ENCODE data around the gene PKHD1.
A peak's percentile ranks its signal among the peaks of the same experiment; 100 is the strongest.

PKHD1 gene

GRCh38 chr6:52127957-52128356 is 40.5 kb upstream of the PKHD1 start:
- no peak overlapping the region for H3K23ac ChIP-seq (ENCODE audit: low read length)
- no peak overlapping the region for H3K14ac ChIP-seq (ENCODE audit: low read length)
- H3K4ac ChIP-seq (ENCODE audit: low read depth, low read length) = no peak overlapping the region
- no peak overlapping the region for H2BK5ac ChIP-seq (ENCODE audit: low read depth, low read length, poor library complexity)
- no peak overlapping the region for H3K9ac ChIP-seq (ENCODE audit: low read length)
- DNase-seq = peak in 1 of 2 donors; percentile 51
- H4K8ac ChIP-seq (ENCODE audit: low read depth, low read length) = no peak overlapping the region
- peaks cover 2 to 3% of the 10 kb centered on the region in 2 experiments for H3K4me1 ChIP-seq (ENCODE audit: control insufficient read depth in 1 of 2, insufficient read depth in 2 of 2, low read length in 2 of 2)
- H3K36me3 ChIP-seq (ENCODE audit: control insufficient read depth in 1 of 2, insufficient read depth in 2 of 2, low read length in 2 of 2) = no peaks in the 10 kb centered on the region
- H3K4me3 ChIP-seq (ENCODE audit: low read depth, low read length) = no peak overlapping the region
- H3K79me2 ChIP-seq (ENCODE audit: control insufficient read depth, insufficient read depth, low read length, poor library complexity) = no peaks in the 10 kb centered on the region
- H3K9me3 ChIP-seq (ENCODE audit: insufficient read depth, low read depth, low read length) = no peaks in the 10 kb centered on the region
- no peaks in the 10 kb centered on the region for H3K27me3 ChIP-seq (ENCODE audit: insufficient read depth, low read length)
- H3K18ac ChIP-seq (ENCODE audit: low read length) = no peak overlapping the region
- H2AK5ac ChIP-seq (ENCODE audit: low read length) = no peak overlapping the region
- no peak overlapping the region for H3K4me2 ChIP-seq (ENCODE audit: low read length)
- H3K27ac ChIP-seq (ENCODE audit: low read depth, low read length) = no peak overlapping the region
- no peaks in the 10 kb centered on the region for H3K79me1 ChIP-seq (ENCODE audit: low read length)
- no peak overlapping the region for H2AFZ ChIP-seq (ENCODE audit: insufficient read depth, low read length, poor library complexity)
- H4K91ac ChIP-seq (ENCODE audit: low read depth, low read length) = no peak overlapping the region
- no CpG with 5 or more reads among the region's 4 CpGs for WGBS (ENCODE audit: extremely low coverage, insufficient coverage, insufficient read length)
- H4K12ac ChIP-seq (ENCODE audit: low read depth, low read length) = no peak overlapping the region
- H2BK12ac ChIP-seq (ENCODE audit: low read length) = no peak overlapping the region
- no peak overlapping the region for H2BK120ac ChIP-seq (ENCODE audit: insufficient read depth, low read length, poor library complexity)

GRCh38 chr6:52126231-52126630 is 38.8 kb upstream of the PKHD1 start:
- Histone ChIP-seq H3K4me3 (ENCODE audit: low read depth, low read length) (no peak overlapping the region), H2BK5ac (ENCODE audit: low read depth, low read length, poor library complexity) (no peak overlapping the region), H3K14ac (ENCODE audit: low read length) (no peak overlapping the region), H3K4me1 (ENCODE audit: control insufficient read depth in 1 of 2, insufficient read depth in 2 of 2, low read length in 2 of 2) (peaks cover 2 to 3% of the 10 kb centered on the region in 2 experiments), H3K4ac (ENCODE audit: low read depth, low read length) (no peak overlapping the region), H2BK120ac (ENCODE audit: insufficient read depth, low read length, poor library complexity) (no peak overlapping the region), H3K36me3 (ENCODE audit: control insufficient read depth in 1 of 2, insufficient read depth in 2 of 2, low read length in 2 of 2) (no peaks in the 10 kb centered on the region), H3K9me3 (ENCODE audit: insufficient read depth, low read depth, low read length) (no peaks in the 10 kb centered on the region), H3K23ac (ENCODE audit: low read length) (no peak overlapping the region), H3K27ac (ENCODE audit: low read depth, low read length) (no peak overlapping the region), H3K79me1 (ENCODE audit: low read length) (no peaks in the 10 kb centered on the region), H3K9ac (ENCODE audit: low read length) (no peak overlapping the region), H4K8ac (ENCODE audit: low read depth, low read length) (no peak overlapping the region), H2AFZ (ENCODE audit: insufficient read depth, low read length, poor library complexity) (no peak overlapping the region), H2BK12ac (ENCODE audit: low read length) (no peak overlapping the region), H3K18ac (ENCODE audit: low read length) (no peak overlapping the region), H4K91ac (ENCODE audit: low read depth, low read length) (no peak overlapping the region), H3K4me2 (ENCODE audit: low read length) (no peak overlapping the region), H3K27me3 (ENCODE audit: insufficient read depth, low read length) (no peaks in the 10 kb centered on the region), H4K12ac (ENCODE audit: low read depth, low read length) (no peak overlapping the region), H3K79me2 (ENCODE audit: control insufficient read depth, insufficient read depth, low read length, poor library complexity) (no peaks in the 10 kb centered on the region), H2AK5ac (ENCODE audit: low read length) (no peak overlapping the region)
- peak; percentile 61 to 97 for DNase-seq

- WGBS (ENCODE audit: extremely low coverage, insufficient coverage, insufficient read length) = no CpG with 5 or more reads among the region's 1 CpG
- Histone ChIP-seq H4K91ac (ENCODE audit: low read depth, low read length) (no peak overlapping the region), H3K23ac (ENCODE audit: low read length) (no peak overlapping the region)
Observed at GRCh38 chr6:52125572-52125971, 38.2 kb upstream of the PKHD1 start.

GRCh38 chr6:52125139-52125538 is 37.7 kb upstream of the PKHD1 start:
- H3K27ac ChIP-seq (ENCODE audit: low read depth, low read length) = no peak overlapping the region
- H3K23ac ChIP-seq (ENCODE audit: low read length) = no peak overlapping the region
- no peaks in the 10 kb centered on the region for H3K36me3 ChIP-seq (ENCODE audit: control insufficient read depth in 1 of 2, insufficient read depth in 2 of 2, low read length in 2 of 2)
- DNase-seq = no peak
- H3K4me1 ChIP-seq (ENCODE audit: control insufficient read depth in 1 of 2, insufficient read depth in 2 of 2, low read length in 2 of 2) = peaks cover under 1% of the 10 kb centered on the region in 2 experiments
- no peak overlapping the region for H3K14ac ChIP-seq (ENCODE audit: low read length)
- H3K79me1 ChIP-seq (ENCODE audit: low read length) = no peaks in the 10 kb centered on the region
- no peak overlapping the region for H2AFZ ChIP-seq (ENCODE audit: insufficient read depth, low read length, poor library complexity)
- no peak overlapping the region for H2BK120ac ChIP-seq (ENCODE audit: insufficient read depth, low read length, poor library complexity)
- H3K9ac ChIP-seq (ENCODE audit: low read length) = no peak overlapping the region
- WGBS (ENCODE audit: extremely low coverage, insufficient coverage, insufficient read length) = no CpG with 5 or more reads among the region's 3 CpGs
- H2BK5ac ChIP-seq (ENCODE audit: low read depth, low read length, poor library complexity) = no peak overlapping the region
- H4K12ac ChIP-seq (ENCODE audit: low read depth, low read length) = no peak overlapping the region
- no peaks in the 10 kb centered on the region for H3K9me3 ChIP-seq (ENCODE audit: insufficient read depth, low read depth, low read length)
- no peak overlapping the region for H3K4me3 ChIP-seq (ENCODE audit: low read depth, low read length)
- no peaks in the 10 kb centered on the region for H3K79me2 ChIP-seq (ENCODE audit: control insufficient read depth, insufficient read depth, low read length, poor library complexity)
- no peak overlapping the region for H2AK5ac ChIP-seq (ENCODE audit: low read length)
- no peak overlapping the region for H3K4ac ChIP-seq (ENCODE audit: low read depth, low read length)
- H2BK12ac ChIP-seq (ENCODE audit: low read length) = no peak overlapping the region
- no peaks in the 10 kb centered on the region for H3K27me3 ChIP-seq (ENCODE audit: insufficient read depth, low read length)
- no peak overlapping the region for H3K18ac ChIP-seq (ENCODE audit: low read length)
- no peak overlapping the region for H4K91ac ChIP-seq (ENCODE audit: low read depth, low read length)
- no peak overlapping the region for H3K4me2 ChIP-seq (ENCODE audit: low read length)
- H4K8ac ChIP-seq (ENCODE audit: low read depth, low read length) = no peak overlapping the region

More at GRCh38 chr6:52125572-52125971, 38.2 kb upstream of the PKHD1 start:
- H3K27ac ChIP-seq (ENCODE audit: low read depth, low read length) = no peak overlapping the region
- no peak overlapping the region for H2BK12ac ChIP-seq (ENCODE audit: low read length)
- no peak overlapping the region for H3K14ac ChIP-seq (ENCODE audit: low read length)
- no peak overlapping the region for H3K9ac ChIP-seq (ENCODE audit: low read length)
- no peaks in the 10 kb centered on the region for H3K9me3 ChIP-seq (ENCODE audit: insufficient read depth, low read depth, low read length)
- DNase-seq = no peak
- H3K79me1 ChIP-seq (ENCODE audit: low read length) = no peaks in the 10 kb centered on the region
- no peaks in the 10 kb centered on the region for H3K79me2 ChIP-seq (ENCODE audit: control insufficient read depth, insufficient read depth, low read length, poor library complexity)
- H3K4me3 ChIP-seq (ENCODE audit: low read depth, low read length) = no peak overlapping the region
- H2AK5ac ChIP-seq (ENCODE audit: low read length) = no peak overlapping the region
- H3K18ac ChIP-seq (ENCODE audit: low read length) = no peak overlapping the region
- no peak overlapping the region for H4K12ac ChIP-seq (ENCODE audit: low read depth, low read length)
- no peak overlapping the region for H4K8ac ChIP-seq (ENCODE audit: low read depth, low read length)
- H3K36me3 ChIP-seq (ENCODE audit: control insufficient read depth in 1 of 2, insufficient read depth in 2 of 2, low read length in 2 of 2) = no peaks in the 10 kb centered on the region
- H2BK5ac ChIP-seq (ENCODE audit: low read depth, low read length, poor library complexity) = no peak overlapping the region
- H3K4me1 ChIP-seq (ENCODE audit: control insufficient read depth in 1 of 2, insufficient read depth in 2 of 2, low read length in 2 of 2) = peaks cover 2 to 3% of the 10 kb centered on the region in 2 experiments
- H2AFZ ChIP-seq (ENCODE audit: insufficient read depth, low read length, poor library complexity) = no peak overlapping the region
- no peak overlapping the region for H3K4me2 ChIP-seq (ENCODE audit: low read length)
- no peak overlapping the region for H3K4ac ChIP-seq (ENCODE audit: low read depth, low read length)
- no peaks in the 10 kb centered on the region for H3K27me3 ChIP-seq (ENCODE audit: insufficient read depth, low read length)
- no peak overlapping the region for H2BK120ac ChIP-seq (ENCODE audit: insufficient read depth, low read length, poor library complexity)

All from trophoblast cell (in vitro differentiated cells and primary cell).